NCI-H748 (cell line): ENCODE measurements around the gene RFPL4A.
A peak's percentile ranks its signal among the peaks of the same experiment; 100 is the strongest.

ENCODE experiments used
- DNase-seq: peaks from one replicate; lab custom pipeline; 2025; ENCODE audit not compliant: unreplicated experiment; lab: John Stamatoyannopoulos, UW

RFPL4A gene

GRCh38 chr19:55801416-55801815, 42.5 kb downstream of the RFPL4A start:
- DNase-seq = no peak

GRCh38 chr19:55802281-55802680, 43.4 kb downstream of the RFPL4A start:
- DNase-seq = no peak

DNA sequence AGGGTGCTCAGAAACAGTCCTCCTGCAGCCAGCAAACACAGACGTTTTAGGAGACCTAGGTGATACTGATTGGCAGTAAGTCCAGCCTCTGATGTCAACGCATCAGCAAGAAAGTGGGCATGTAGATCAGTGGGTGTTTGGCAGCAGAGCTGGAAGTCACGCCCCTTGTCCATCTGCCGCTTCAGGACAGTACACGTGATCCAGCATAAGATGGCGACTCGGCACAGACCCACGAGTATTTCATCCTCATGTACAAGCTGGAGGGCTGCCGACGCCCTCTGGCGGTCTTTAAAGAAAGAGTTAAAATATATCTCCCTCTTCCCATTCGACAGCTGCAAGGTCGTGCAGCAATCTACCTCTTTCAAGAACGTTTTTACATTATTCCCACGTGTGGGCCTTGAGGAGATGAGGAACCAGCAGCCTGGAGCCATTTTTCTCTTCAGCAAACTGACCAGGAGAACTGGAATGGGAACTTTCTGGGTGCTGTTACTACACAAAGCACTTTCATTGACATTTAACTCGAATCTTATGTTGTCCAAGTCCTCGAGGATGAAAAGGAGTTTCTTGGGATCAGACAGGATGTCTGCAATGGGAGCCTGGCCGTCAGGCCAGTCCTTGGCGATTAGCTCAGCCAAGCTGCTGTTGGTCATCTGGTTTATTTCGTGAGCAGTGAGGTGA, 50.6 kb downstream of the RFPL4A start:
- DNase-seq = peak; percentile 98

DNA sequence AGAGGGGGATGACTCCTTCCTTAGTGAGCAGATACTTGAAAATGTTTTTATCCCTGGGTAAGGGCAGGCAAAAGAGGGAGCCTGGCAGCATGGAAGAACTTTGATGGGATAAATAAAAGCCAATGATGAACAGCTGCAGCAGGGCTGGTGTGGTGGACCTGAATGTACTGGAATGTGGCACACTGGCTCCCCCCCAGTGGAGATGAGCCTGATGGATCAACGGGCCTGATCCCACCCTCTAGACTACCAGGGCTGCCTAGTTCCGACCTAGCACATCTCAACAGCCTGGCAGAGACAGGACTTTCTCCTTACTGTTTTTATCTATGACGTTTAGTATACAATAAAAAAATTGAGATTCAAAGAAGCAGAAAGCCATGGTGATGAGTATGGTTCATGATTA, 52.4 kb downstream of the RFPL4A start:
- DNase-seq = no peak

DNA sequence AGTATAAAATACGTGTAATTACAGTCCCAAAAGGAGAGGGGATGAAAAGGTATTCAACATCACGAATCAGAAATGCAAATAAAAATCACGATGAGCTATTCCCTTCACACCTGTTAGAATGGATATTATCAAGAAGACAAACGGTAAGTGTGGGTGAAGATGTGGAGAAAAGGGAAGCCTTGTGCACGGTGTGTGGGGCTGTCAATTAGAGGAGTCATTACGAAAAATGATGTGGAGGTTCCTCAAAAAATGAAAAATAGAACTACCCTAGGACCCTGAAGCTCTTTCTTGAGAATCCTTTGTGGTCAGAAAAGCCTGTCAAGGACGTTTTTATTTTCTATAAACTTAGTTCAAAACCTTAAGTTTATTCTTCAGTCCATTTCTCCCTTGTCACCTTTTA, 53.6 kb downstream of the RFPL4A start:
- DNase-seq = no peak
